Activated T-helper 2 cell treated with anti-CD3 and anti-CD28 coated beads, Interferon-gamma antibody, Interleukin-2, Interleukin-4, amounts not matched to agents 10 μg/mL and 5 μg/mL and 100 μg/mL, durations not matched to agents 14 hours and 24 hours and 36 hours (primary cell): ENCODE results near the gene NUDT6. TPM values are rescaled to one million over a fixed set of nuclear protein-coding genes. Genes with fewer than 3 reads are reported as not detected.
"Not testable (repeated sequence)": the region's sequence is repeated elsewhere in the genome, so short reads cannot be mapped to it uniquely, and the experiment has no call there.

ENCODE experiments used
- DNase-seq: peaks from one replicate; pipeline ENCODE4 v3.0.0; 2021; ENCODE audit warnings: low spot score
- H3K27ac Mint-ChIP-seq: one replicate; pipeline ENCODE4 v1.8.0; 2021; ENCODE audit warnings: mixed read lengths
- H3K27me3 Mint-ChIP-seq: one replicate; pipeline ENCODE4 v1.8.0; 2021; ENCODE audit warnings: low read depth, mixed read lengths
- H3K36me3 Mint-ChIP-seq: one replicate; pipeline ENCODE4 v1.8.0; 2021; ENCODE audit warnings: low read depth, mixed read lengths
- H3K4me1 Mint-ChIP-seq: one replicate; pipeline ENCODE4 v1.8.0; 2021; ENCODE audit warnings: low read depth, mixed read lengths
- H3K4me3 Mint-ChIP-seq: one replicate; pipeline ENCODE4 v1.8.0; 2021; ENCODE audit warnings: low read depth, mild to moderate bottlenecking, moderate library complexity, mixed read lengths
- H3K9me3 Mint-ChIP-seq: one replicate; pipeline ENCODE4 v1.8.0; 2021; ENCODE audit warnings: mixed read lengths
- intact Hi-C: fragments of 100-400 bp; cut with micrococcal nuclease; formaldehyde crosslinking; loops from one replicate; pipeline ENCODE4 v1.15.1; 2023
- total RNA-seq: library from RNA; stranded (reverse); gene quantifications from 2 replicates; pipeline ENCODE4 v1.2.3, GENCODE V29; 2022

NUDT6 gene
- total RNA-seq, 1 donor from 2014 or later: 8.5 TPM

GRCh38 chr4:122857160-122857559, 65.2 kb downstream of the NUDT6 start:
- intact Hi-C loops: no loop called here
- H3K27me3 Mint-ChIP-seq: peaks cover 36% of the 10 kb centered on the region
- H3K36me3 Mint-ChIP-seq: no peaks in the 10 kb centered on the region
- no peaks in the 10 kb centered on the region for H3K4me1 Mint-ChIP-seq
- H3K4me3 Mint-ChIP-seq: no peak overlapping the region
- no peak overlapping the region for H3K27ac Mint-ChIP-seq
- no peak for DNase-seq
- no peaks in the 10 kb centered on the region for H3K9me3 Mint-ChIP-seq

DNA sequence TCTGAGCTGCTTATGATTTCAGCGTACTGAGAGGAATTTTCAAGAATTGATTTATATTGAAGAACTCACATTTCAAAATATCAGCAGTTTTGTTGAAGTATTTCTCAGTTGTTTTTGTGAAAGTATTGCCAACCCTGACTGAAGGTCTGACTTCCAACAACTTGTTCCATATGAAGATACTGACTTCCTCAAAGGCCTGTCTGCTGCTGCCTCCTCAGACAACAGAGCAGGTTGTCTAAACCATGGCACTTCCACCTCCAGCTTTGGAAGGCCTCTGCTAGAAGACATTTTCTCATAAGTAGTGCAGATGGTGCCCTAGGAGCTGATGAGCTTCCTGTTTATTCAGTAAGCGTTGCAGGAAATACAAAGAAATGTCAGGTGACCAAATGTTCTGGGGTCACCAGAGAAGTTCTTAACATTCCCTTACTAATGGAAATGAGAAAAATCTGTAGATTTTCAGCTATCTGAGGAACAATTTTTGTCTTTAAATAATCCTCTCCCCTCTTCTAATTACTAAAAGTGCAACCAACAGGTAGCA, 67.0 kb downstream of the NUDT6 start:
- H3K4me1 Mint-ChIP-seq: no peaks in the 10 kb centered on the region
- intact Hi-C loops: no loop called here
- no peak for DNase-seq
- H3K27me3 Mint-ChIP-seq: peaks cover 28% of the 10 kb centered on the region
- H3K9me3 Mint-ChIP-seq: no peaks in the 10 kb centered on the region
- no peaks in the 10 kb centered on the region for H3K36me3 Mint-ChIP-seq
- H3K27ac Mint-ChIP-seq: no peak overlapping the region
- no peak overlapping the region for H3K4me3 Mint-ChIP-seq

- Mint-ChIP-seq H3K27ac (no peak overlapping the region), H3K4me1 (no peaks in the 10 kb centered on the region), H3K9me3 (no peaks in the 10 kb centered on the region), H3K27me3 (peaks cover 30% of the 10 kb centered on the region), H3K4me3 (no peak overlapping the region), H3K36me3 (no peaks in the 10 kb centered on the region)
- intact Hi-C loops: no loop called here
- DNase-seq: no peak
Observed at GRCh38 chr4:122854447-122855352, 67.7 kb downstream of the NUDT6 start.

GRCh38 chr4:122851568-122851967, 70.8 kb downstream of the NUDT6 start:
- no peak for DNase-seq
- H3K27ac Mint-ChIP-seq: no peak overlapping the region
- no peak overlapping the region for H3K4me3 Mint-ChIP-seq
- peaks cover under 1% of the 10 kb centered on the region for H3K4me1 Mint-ChIP-seq
- H3K9me3 Mint-ChIP-seq: no peaks in the 10 kb centered on the region
- no peaks in the 10 kb centered on the region for H3K36me3 Mint-ChIP-seq
- peaks cover 18% of the 10 kb centered on the region for H3K27me3 Mint-ChIP-seq
- intact Hi-C loops: no loop called here

DNA sequence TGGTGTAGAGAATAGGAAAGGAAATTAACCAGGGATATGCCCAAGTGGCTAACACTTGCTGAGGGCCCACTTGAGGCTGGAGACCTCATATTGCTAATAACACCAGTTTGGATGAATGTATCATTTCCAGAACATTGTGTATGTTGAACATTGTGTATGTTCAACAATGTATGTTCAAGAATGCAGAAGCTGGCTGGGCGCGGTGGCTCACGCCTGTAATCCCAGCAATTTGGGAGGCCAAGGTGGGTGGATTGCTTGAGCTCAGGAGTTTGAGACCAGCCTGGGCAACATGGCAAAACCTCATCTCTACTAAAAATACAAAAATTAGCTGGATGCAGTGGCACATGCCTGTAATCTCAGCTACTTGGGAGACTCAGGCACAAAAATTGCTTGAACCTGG, 72.6 kb downstream of the NUDT6 start:
- H3K27ac Mint-ChIP-seq, intact Hi-C loops, DNase-seq, H3K36me3 Mint-ChIP-seq, H3K9me3 Mint-ChIP-seq, H3K4me3 Mint-ChIP-seq: not testable (repeated sequence)
- H3K27me3 Mint-ChIP-seq: peaks cover 15% of the 10 kb centered on the region
- peaks cover 12% of the 10 kb centered on the region for H3K4me1 Mint-ChIP-seq

GRCh38 chr4:122847931-122848330, 74.5 kb downstream of the NUDT6 start:
- intact Hi-C loops: no loop called here
- no peaks in the 10 kb centered on the region for H3K9me3 Mint-ChIP-seq
- H3K36me3 Mint-ChIP-seq: no peaks in the 10 kb centered on the region
- no peak overlapping the region for H3K27ac Mint-ChIP-seq
- DNase-seq: no peak
- H3K4me3 Mint-ChIP-seq: no peak overlapping the region
- peaks cover 16% of the 10 kb centered on the region for H3K27me3 Mint-ChIP-seq
- H3K4me1 Mint-ChIP-seq: peaks cover 12% of the 10 kb centered on the region

DNA sequence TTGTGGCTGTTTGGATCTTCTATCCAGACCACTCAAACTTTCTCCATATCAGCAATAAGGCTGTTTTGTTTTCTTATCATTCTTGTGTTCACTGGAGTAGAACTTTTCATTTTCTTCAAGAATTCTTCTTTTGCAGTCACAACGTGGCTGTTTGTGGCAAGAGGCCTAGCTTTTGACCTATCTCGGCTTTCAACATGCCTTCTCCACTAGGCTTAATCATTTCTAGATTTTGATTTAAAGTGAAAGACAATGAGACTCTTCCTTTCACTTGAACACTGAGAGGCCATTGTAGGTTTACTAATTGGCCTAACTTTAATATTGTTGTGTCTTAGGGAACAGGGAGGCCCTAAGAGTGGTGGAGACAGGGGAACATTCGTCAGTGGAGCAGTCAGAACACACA, 76.6 kb downstream of the NUDT6 start:
- Mint-ChIP-seq H3K36me3 (no peaks in the 10 kb centered on the region), H3K27me3 (peaks cover 5% of the 10 kb centered on the region), H3K4me1 (peaks cover 12% of the 10 kb centered on the region), H3K9me3 (no peaks in the 10 kb centered on the region), H3K4me3 (no peak overlapping the region), H3K27ac (peak overlapping the region; percentile 33)
- intact Hi-C loops: loop anchor here (1.0 kb wide), 1 partner anchor 17 kb away; no protein-coding TSS in a partner anchor
- no peak for DNase-seq

GRCh38 chr4:122845066-122845465, 77.3 kb downstream of the NUDT6 start:
- no peak overlapping the region for H3K4me3 Mint-ChIP-seq
- H3K9me3 Mint-ChIP-seq: no peaks in the 10 kb centered on the region
- no peaks in the 10 kb centered on the region for H3K36me3 Mint-ChIP-seq
- peaks cover 12% of the 10 kb centered on the region for H3K4me1 Mint-ChIP-seq
- H3K27ac Mint-ChIP-seq: no peak overlapping the region
- no peak for DNase-seq
- intact Hi-C loops: loop anchor here (1.0 kb wide), 1 partner anchor 17 kb away; no protein-coding TSS in a partner anchor
- peaks cover 1% of the 10 kb centered on the region for H3K27me3 Mint-ChIP-seq

DNA sequence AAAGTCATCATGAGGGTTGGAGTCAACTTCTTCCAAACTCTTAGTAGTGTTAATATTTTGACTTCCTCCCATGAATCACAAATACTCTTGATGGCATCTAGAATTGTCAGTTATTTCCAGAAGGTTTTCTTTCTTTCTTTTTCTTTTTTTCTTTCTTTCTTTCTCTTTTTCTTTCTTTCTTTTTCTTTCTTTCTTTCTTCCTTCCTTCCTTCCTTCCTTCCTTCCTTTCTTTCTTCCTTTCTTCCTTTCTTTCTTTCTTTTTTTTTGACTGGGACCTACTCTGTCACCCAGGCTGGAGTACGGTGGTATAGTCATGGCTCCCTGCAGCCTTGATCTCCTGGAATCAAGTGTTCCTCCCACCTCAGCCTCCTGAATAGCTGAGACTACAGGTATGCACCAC, 78.0 kb downstream of the NUDT6 start:
- H3K9me3 Mint-ChIP-seq, H3K27me3 Mint-ChIP-seq, DNase-seq, H3K4me3 Mint-ChIP-seq, intact Hi-C loops, H3K27ac Mint-ChIP-seq, H3K36me3 Mint-ChIP-seq: not testable (repeated sequence)
- H3K4me1 Mint-ChIP-seq: peaks cover 12% of the 10 kb centered on the region

DNA sequence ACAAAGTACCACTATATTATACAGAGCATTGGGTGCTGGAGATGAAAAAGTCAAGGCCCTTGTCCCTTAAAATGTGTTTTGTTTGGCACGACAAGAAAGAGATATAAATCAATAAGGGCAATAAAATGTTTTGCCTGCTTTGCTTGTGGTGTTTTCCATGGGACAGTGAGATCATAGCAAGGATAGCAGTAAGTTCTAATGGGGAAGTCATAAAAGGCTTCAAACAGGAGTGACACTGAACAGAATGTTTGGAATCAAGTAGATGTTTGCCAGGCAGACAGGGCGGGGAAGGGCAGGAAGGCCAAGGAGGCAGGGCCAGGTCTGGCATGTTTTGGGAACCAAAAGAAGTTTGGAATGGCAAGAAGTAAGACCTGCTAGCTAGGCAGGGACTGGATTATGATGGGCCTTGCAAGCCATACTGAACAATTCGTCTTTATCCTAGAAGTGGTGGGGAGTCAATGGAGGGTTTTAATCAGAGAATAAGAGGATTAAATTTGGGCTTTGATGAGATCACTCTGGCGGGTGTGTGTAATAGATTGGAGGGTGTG, 79.3 kb downstream of the NUDT6 start:
- no peak overlapping the region for H3K27ac Mint-ChIP-seq
- H3K4me3 Mint-ChIP-seq: no peak overlapping the region
- H3K9me3 Mint-ChIP-seq: no peaks in the 10 kb centered on the region
- H3K27me3 Mint-ChIP-seq: peaks cover 8% of the 10 kb centered on the region
- no peak for DNase-seq
- H3K4me1 Mint-ChIP-seq: peaks cover 12% of the 10 kb centered on the region
- intact Hi-C loops: no loop called here
- H3K36me3 Mint-ChIP-seq: no peaks in the 10 kb centered on the region

Other genes with a start within 250 kb of the NUDT6 start
- gene BBS12, start 189.9 kb downstream of the NUDT6 start, total RNA-seq: 3.7 and 5.5 TPM in 2 replicates
- gene FGF2, start 95.8 kb downstream of the NUDT6 start, total RNA-seq: 2.3 and 3.0 TPM in 2 replicates